Tibial artery (tissue), 4 donors: ENCODE results near the gene UAP1L1.
"Not testable (repeated sequence)": the region's sequence is repeated elsewhere in the genome, so short reads cannot be mapped to it uniquely, and the experiment has no call there.

ENCODE experiments used
- DNase-seq, 2 donors: peaks; one replicate each; pipeline ENCODE4 v3.0.0-alpha.2; 2019
- H3K27ac ChIP-seq, 2 donors: fragments of 200-600 bp; sonication (generic) in 1 of 2; 1 replicate in 1 of 2; 2 replicates in 1 of 2; pipeline ENCODE4 v1.5.1; 2018 to 2019; ENCODE audit warnings: mild to moderate bottlenecking in 1 of 2
- H3K27me3 ChIP-seq, 2 donors: fragments of 200-600 bp; sonication (generic) in 1 of 2; one replicate each; pipeline versions ENCODE4 v1.5.1 to v1.6.0; 2016 to 2019
- H3K36me3 ChIP-seq, 3 donors: fragments of 200-600 bp; sonication (generic) in 2 of 3; one replicate each; pipeline ENCODE4 v1.5.1; 2016 to 2019; ENCODE audit warnings: mild to moderate bottlenecking in 2 of 3
- H3K4me1 ChIP-seq, 4 donors: fragments of 200-600 bp; sonication (generic) in 2 of 4; 1 replicate in 3 of 4; 2 replicates in 1 of 4; pipeline ENCODE4 v1.5.1; 2016 to 2019
- H3K4me3 ChIP-seq, 2 donors: fragments of 200-600 bp; sonication (generic) in 1 of 2; 1 replicate in 1 of 2; 2 replicates in 1 of 2; pipeline ENCODE4 v1.5.1; 2018 to 2019; ENCODE audit warnings: mild to moderate bottlenecking in 2 of 2
- H3K9me3 ChIP-seq, 3 donors: fragments of 200-600 bp; sonication (generic) in 1 of 3; one replicate each; pipeline ENCODE4 v1.5.1; 2016 to 2019
- CTCF ChIP-seq, 2 experiments: fragments of 200-600 bp in 1 of 2; fragments of 450-650 bp in 1 of 2; IDR thresholded peaks; one replicate each; pipeline ENCODE4 v1.5.1; 2017 to 2019; ENCODE audit warnings: antibody characterized with exemption in 2 of 2, mild to moderate bottlenecking in 1 of 2, moderate library complexity in 1 of 2
- intact Hi-C: fragments of 100-400 bp; cut with DNase I; formaldehyde crosslinking; loops from one replicate; pipeline ENCODE4 v1.15.0; 2023; ENCODE audit warnings: low total_unique reads

The UAP1L1 gene

GRCh38 chr9:137030538-137031527 lies 46.5 kb upstream of the UAP1L1 start:
- no peak overlapping the region for H3K4me3 ChIP-seq
- H3K27ac ChIP-seq, result no peak overlapping the region
- H3K9me3 ChIP-seq, result no peaks in the 10 kb centered on the region
- peaks cover 0 to 13% of the 10 kb centered on the region in 2 donors for H3K27me3 ChIP-seq
- intact Hi-C loops, result no loop called here
- no peak for TF ChIP-seq CTCF (IDR thresholded peaks at IDR 0.05)
- H3K36me3 ChIP-seq, result no peaks in the 10 kb centered on the region
- peaks cover 0 to 48% (median 34%) of the 10 kb centered on the region in 4 donors for H3K4me1 ChIP-seq
- DNase-seq, result no peak

DNA sequence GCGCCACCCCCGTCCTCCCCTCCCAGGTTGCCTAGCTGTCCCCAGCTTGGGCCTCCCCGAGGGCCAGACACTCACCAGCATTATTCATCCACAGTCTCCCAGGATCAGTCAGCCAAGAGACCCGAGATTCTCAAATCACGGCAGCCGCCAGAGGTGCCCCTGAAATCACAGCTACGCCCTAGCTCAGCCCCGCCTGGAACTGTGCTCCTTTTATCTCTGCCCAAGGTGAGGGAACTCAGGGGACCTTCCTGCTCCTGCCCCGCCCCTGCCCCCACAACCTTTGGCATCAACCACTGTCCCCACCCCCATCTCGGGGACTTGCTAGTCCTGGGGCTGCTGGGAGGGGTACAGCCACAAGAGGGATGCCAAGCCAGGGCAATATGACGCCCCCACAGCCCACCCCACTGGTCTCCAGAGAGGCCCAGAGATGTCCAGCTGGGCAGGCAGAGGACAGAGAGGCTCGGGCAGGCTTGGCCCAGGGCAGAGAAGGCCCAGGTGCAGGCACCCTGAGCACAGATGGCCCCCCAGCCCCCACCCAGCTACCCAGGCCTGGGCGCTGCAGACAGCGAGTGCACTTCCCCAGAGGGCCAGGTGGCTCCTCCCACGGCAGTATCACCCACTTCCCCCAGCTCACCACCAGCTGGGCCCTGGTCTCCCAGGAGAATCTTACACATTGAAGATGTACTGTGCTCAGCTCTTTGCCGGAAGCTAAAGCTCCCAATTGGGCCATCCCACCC lies 45.2 kb upstream of the UAP1L1 start, which contains the start of gene FUT7:
FUT7 (minus strand) TSS at position 185 of the 737 bp plus-strand sequence; CDS start at position 88, 97 bp downstream.
- H3K4me1 ChIP-seq, result peaks cover 0 to 35% (median 27%) of the 10 kb centered on the region in 4 donors
- H3K27me3 ChIP-seq, result peaks cover 0 to 18% of the 10 kb centered on the region in 2 donors
- no peak for TF ChIP-seq CTCF (IDR thresholded peaks at IDR 0.05)
- no peak within 1 kb of the TSS for H3K4me3 ChIP-seq
- H3K36me3 ChIP-seq, result peaks cover 0 to under 1% (median 0%) of the 10 kb centered on the region in 3 donors
- intact Hi-C loops, result no loop called here
- DNase-seq, result no peak
- H3K27ac ChIP-seq, result no peak within 1 kb of the TSS
- H3K9me3 ChIP-seq, result no peaks in the 10 kb centered on the region

GRCh38 chr9:137032858-137033257 lies 44.5 kb upstream of the UAP1L1 start:
- peaks cover 0 to 29% (median 22%) of the 10 kb centered on the region in 4 donors for H3K4me1 ChIP-seq
- peak overlapping the region in 1 of 2 donors; percentile 8 for H3K4me3 ChIP-seq
- TF ChIP-seq CTCF (IDR thresholded peaks at IDR 0.05), result no peak
- peaks cover 0 to 8% (median 0%) of the 10 kb centered on the region in 3 donors for H3K36me3 ChIP-seq
- no peaks in the 10 kb centered on the region for H3K9me3 ChIP-seq
- peaks cover 0 to 18% of the 10 kb centered on the region in 2 donors for H3K27me3 ChIP-seq
- intact Hi-C loops, result no loop called here
- H3K27ac ChIP-seq, result no peak overlapping the region
- peak; percentile 74 to 80 for DNase-seq

DNA sequence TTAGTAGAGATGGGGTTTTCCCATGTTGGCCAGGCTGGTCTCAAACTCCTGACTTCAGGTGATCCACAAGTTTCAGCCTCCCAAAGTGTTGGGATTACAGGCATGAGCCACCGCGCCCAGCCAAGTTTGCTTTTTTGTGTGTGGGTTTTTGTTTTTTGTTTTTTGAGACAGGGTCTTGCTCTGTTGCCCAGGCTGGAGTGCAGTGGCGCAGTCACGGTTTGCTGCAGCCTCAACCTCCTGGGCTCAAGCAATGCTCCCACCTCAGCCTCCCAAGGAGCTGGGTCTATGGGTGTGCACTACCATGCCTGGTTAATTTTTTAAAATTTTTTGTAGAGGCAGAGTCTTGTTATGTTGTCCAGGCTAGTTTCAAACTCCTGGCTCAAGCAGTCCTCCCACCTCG lies 43.8 kb upstream of the UAP1L1 start:
- Histone ChIP-seq H3K4me1 (peaks cover 0 to 27% (median 20%) of the 10 kb centered on the region in 4 donors), H3K27me3 (peaks cover 0 to 18% of the 10 kb centered on the region in 2 donors), H3K36me3 (peaks cover 0 to 14% (median 0%) of the 10 kb centered on the region in 3 donors), H3K4me3 (peak overlapping the region; percentile 2 to 8)
- H3K9me3 ChIP-seq, H3K27ac ChIP-seq, intact Hi-C loops, DNase-seq: not testable (repeated sequence)

GRCh38 chr9:137034039-137034708 lies 43.1 kb upstream of the UAP1L1 start:
- H3K4me1 ChIP-seq, result peaks cover 0 to 20% (median 13%) of the 10 kb centered on the region in 4 donors
- TF ChIP-seq CTCF (IDR thresholded peaks at IDR 0.05), result no peak
- intact Hi-C loops, result no loop called here
- H3K27me3 ChIP-seq, result peaks cover 0 to 18% of the 10 kb centered on the region in 2 donors
- DNase-seq, result peak in 1 of 2 donors; percentile 49
- peaks cover 0 to 21% (median 1%) of the 10 kb centered on the region in 3 donors for H3K36me3 ChIP-seq
- H3K4me3 ChIP-seq, result peak overlapping the region; percentile 2 to 8
- H3K9me3 ChIP-seq, result no peaks in the 10 kb centered on the region
- H3K27ac ChIP-seq, result no peak overlapping the region
